ENCODE data around the gene ZBED6.
"Not testable (repeated sequence)": the region's sequence is repeated elsewhere in the genome, so short reads cannot be mapped to it uniquely, and the experiment has no call there.

Gene ZBED6

GRCh38 chr1:203795441-203796235 lies at the start of gene ZBED6, which contains the start of gene ZC3H11A:
Gene ZBED6, plus strand, starts transcription at chr1:203795623. Its CDS starts 1,900 bp downstream, at chr1:203797523.
Gene ZC3H11A, plus strand, starts transcription at chr1:203795623. Its CDS starts 21,448 bp downstream, at chr1:203817071.
- Histone ChIP-seq H3K4me3 (ENCODE audit: low read depth, low read length) (peak within 1 kb of the TSS; percentile 90), H3K4me2 (ENCODE audit: low read length) (peak within 1 kb of the TSS; percentile 93), H3K27me3 (ENCODE audit: control insufficient read depth, insufficient read depth, low read length) (no peaks in the 10 kb centered on the region), H3K9me3 (ENCODE audit: control insufficient read depth, low read length) (no peaks in the 10 kb centered on the region), H3K4me1 (peaks cover 13% of the 10 kb centered on the region), H3K27ac (peak within 1 kb of the TSS; percentile 90), H3K79me2 (peaks cover 31% of the 10 kb centered on the region), H3K36me3 (ENCODE audit: control insufficient read depth, insufficient read depth, low read length) (no peaks in the 10 kb centered on the region), H3K9ac (peak within 1 kb of the TSS; percentile 73), H2AFZ (peak within 1 kb of the TSS; percentile 68)
- TF ChIP-seq CTCF (IDR thresholded peaks at IDR 0.05) = no peak

- Histone ChIP-seq H3K79me2 (no peaks in the 10 kb centered on the region), H3K27ac (no peak overlapping the region), H3K9ac (no peak overlapping the region), H3K4me2 (ENCODE audit: low read length) (no peak overlapping the region), H3K4me3 (ENCODE audit: low read depth, low read length) (no peak overlapping the region), H3K9me3 (ENCODE audit: control insufficient read depth, low read length) (no peaks in the 10 kb centered on the region), H2AFZ (no peak overlapping the region), H3K4me1 (no peaks in the 10 kb centered on the region), H3K27me3 (ENCODE audit: control insufficient read depth, insufficient read depth, low read length) (no peaks in the 10 kb centered on the region), H3K36me3 (ENCODE audit: control insufficient read depth, insufficient read depth, low read length) (no peaks in the 10 kb centered on the region)
- TF ChIP-seq CTCF (IDR thresholded peaks at IDR 0.05) = no peak
Measured at GRCh38 chr1:203746281-203746680, 49.1 kb upstream of the ZBED6 start.

GRCh38 chr1:203751051-203751450 lies 44.4 kb upstream of the ZBED6 start:
- Histone ChIP-seq H3K4me3 (ENCODE audit: low read depth, low read length) (no peak overlapping the region), H3K79me2 (no peaks in the 10 kb centered on the region), H3K27me3 (ENCODE audit: control insufficient read depth, insufficient read depth, low read length) (no peaks in the 10 kb centered on the region), H3K9me3 (ENCODE audit: control insufficient read depth, low read length) (no peaks in the 10 kb centered on the region), H2AFZ (no peak overlapping the region), H3K4me1 (no peaks in the 10 kb centered on the region), H3K4me2 (ENCODE audit: low read length) (no peak overlapping the region), H3K27ac (no peak overlapping the region), H3K36me3 (ENCODE audit: control insufficient read depth, insufficient read depth, low read length) (no peaks in the 10 kb centered on the region), H3K9ac (no peak overlapping the region)
- no peak for TF ChIP-seq CTCF (IDR thresholded peaks at IDR 0.05)

GRCh38 chr1:203751618-203752361 lies 43.6 kb upstream of the ZBED6 start:
- H2AFZ ChIP-seq; H3K36me3 ChIP-seq (ENCODE audit: control insufficient read depth, insufficient read depth, low read length); H3K9me3 ChIP-seq (ENCODE audit: control insufficient read depth, low read length); H3K27me3 ChIP-seq (ENCODE audit: control insufficient read depth, insufficient read depth, low read length); H3K27ac ChIP-seq; H3K4me1 ChIP-seq; H3K79me2 ChIP-seq; H3K4me3 ChIP-seq (ENCODE audit: low read depth, low read length); H3K9ac ChIP-seq; H3K4me2 ChIP-seq (ENCODE audit: low read length): not testable (repeated sequence)

GRCh38 chr1:203754455-203754864 lies 41.0 kb upstream of the ZBED6 start:
- Histone ChIP-seq H3K27ac (no peak overlapping the region), H3K4me3 (ENCODE audit: low read depth, low read length) (no peak overlapping the region), H2AFZ (no peak overlapping the region), H3K4me2 (ENCODE audit: low read length) (no peak overlapping the region), H3K9ac (no peak overlapping the region), H3K79me2 (no peaks in the 10 kb centered on the region), H3K36me3 (ENCODE audit: control insufficient read depth, insufficient read depth, low read length) (no peaks in the 10 kb centered on the region), H3K27me3 (ENCODE audit: control insufficient read depth, insufficient read depth, low read length) (no peaks in the 10 kb centered on the region), H3K4me1 (no peaks in the 10 kb centered on the region), H3K9me3 (ENCODE audit: control insufficient read depth, low read length) (no peaks in the 10 kb centered on the region)
- TF ChIP-seq CTCF (IDR thresholded peaks at IDR 0.05) = no peak
